Measurements from ENCODE around the gene GP5.

The GP5 gene, protein sequence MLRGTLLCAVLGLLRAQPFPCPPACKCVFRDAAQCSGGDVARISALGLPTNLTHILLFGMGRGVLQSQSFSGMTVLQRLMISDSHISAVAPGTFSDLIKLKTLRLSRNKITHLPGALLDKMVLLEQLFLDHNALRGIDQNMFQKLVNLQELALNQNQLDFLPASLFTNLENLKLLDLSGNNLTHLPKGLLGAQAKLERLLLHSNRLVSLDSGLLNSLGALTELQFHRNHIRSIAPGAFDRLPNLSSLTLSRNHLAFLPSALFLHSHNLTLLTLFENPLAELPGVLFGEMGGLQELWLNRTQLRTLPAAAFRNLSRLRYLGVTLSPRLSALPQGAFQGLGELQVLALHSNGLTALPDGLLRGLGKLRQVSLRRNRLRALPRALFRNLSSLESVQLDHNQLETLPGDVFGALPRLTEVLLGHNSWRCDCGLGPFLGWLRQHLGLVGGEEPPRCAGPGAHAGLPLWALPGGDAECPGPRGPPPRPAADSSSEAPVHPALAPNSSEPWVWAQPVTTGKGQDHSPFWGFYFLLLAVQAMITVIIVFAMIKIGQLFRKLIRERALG

DNA sequence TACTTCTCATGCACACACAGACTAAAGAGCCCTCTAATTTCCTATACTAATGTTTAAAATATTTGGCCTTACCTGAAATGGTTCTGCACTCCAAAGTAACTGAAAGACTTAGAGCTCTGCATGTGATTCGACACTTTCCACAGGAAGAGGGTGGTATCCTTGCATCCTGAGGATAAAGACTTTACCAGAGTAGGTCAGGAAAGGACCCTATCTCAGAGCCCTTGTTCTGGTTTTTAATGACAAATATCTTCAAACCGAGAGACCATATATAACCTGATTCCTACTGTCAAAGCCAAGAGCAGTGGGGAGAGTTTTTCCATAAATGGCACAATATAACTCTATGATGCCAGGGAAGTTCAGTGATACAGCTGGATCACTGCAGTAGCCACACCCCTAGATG is at the start of gene GP5:
Gene GP5 (minus strand): TSS at position 101 of the 400 bp plus-strand sequence. CDS start 984 bp downstream, outside the sequence.
- in situ Hi-C loops (cut with HindIII; ENCODE audit: low pct_ligation_motif_present, low pct_unique_long_range_greater_than_20kb, low sequenced_read_pairs): no loop called here
- no peak for DNase-seq

DNA sequence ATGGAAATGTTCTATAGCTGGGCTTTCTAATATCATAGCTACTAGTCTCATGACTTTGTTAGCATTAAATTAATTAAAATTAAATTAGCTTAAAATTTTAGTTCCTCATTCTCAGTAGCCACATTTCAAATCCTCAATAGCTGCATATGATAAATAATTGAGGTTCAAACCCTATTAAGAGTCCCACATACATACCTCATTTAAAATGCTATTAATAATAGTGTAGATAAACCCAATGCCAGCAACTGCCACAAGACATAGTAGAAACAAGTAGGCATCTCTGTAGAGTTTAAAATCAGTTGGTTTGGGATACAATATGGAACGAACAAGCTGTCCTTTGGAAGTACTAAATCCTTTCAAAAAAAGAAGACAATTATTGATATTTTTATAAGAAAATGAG is 48.6 kb upstream of the GP5 start:
- no peak for DNase-seq
- in situ Hi-C loops (cut with HindIII; ENCODE audit: low pct_ligation_motif_present, low pct_unique_long_range_greater_than_20kb, low sequenced_read_pairs): no loop called here

DNA sequence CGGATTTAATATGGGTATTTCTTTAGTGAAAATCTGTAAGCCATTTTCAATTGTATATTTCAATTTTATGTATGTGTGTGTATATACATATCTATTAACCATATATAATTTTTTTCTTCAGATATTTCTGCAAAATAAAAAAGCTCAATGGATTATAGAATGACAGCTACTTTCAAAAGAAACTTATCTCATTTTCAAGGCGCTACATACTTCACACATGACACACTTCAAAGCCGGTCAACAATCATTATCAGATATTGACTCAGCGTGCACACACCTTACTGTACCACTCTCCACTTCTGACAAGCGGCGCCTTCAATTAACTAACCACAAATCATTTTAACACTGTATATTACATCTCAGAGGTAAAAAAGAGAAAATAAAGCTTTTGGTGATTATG is 48.1 kb upstream of the GP5 start:
- DNase-seq: no peak
- in situ Hi-C loops (cut with HindIII; ENCODE audit: low pct_ligation_motif_present, low pct_unique_long_range_greater_than_20kb, low sequenced_read_pairs): no loop called here

DNA sequence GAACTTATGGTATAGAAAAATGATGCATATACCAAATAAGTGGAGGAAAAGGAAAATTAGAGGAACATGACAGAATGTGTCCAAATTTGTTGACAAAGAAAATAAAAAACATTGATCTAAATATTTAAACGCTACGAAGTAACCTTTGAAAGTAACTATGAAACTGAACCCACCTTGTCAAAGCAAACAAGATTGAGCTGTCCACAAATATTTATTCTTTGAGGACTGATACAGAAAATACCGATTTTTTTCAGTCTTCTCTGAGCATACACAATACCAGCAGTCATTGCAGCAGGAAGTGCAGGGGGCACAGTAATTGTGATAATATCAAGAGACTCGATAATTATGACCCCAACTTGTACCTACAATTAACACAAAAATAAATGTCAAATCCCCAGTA is 47.7 kb upstream of the GP5 start:
- DNase-seq: no peak

DNA sequence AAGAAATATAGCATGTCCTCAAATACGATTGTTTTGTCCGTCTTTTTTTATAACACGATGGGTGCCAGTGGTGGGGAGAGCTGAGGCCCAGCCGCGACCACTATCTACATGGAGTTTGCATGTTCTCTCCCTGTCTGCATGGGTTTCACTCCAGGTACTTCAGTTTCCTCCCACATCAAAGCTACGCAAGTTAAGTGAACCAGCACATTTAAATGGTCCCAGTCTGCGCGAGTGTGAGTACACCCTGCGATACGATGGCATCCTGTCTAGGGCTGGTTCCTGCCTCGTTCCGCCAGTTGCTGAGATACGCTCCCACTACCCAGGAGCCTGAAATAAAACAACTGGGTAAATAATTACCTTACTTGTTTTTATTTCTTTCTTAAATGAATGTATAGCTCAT is 47.1 kb upstream of the GP5 start:
- in situ Hi-C loops (cut with HindIII; ENCODE audit: low pct_ligation_motif_present, low pct_unique_long_range_greater_than_20kb, low sequenced_read_pairs): no loop called here
- DNase-seq: no peak

More for the DNA sequence above, 47.7 kb upstream of the GP5 start:
- in situ Hi-C loops (cut with HindIII; ENCODE audit: low pct_ligation_motif_present, low pct_unique_long_range_greater_than_20kb, low sequenced_read_pairs): no loop called here

DNA sequence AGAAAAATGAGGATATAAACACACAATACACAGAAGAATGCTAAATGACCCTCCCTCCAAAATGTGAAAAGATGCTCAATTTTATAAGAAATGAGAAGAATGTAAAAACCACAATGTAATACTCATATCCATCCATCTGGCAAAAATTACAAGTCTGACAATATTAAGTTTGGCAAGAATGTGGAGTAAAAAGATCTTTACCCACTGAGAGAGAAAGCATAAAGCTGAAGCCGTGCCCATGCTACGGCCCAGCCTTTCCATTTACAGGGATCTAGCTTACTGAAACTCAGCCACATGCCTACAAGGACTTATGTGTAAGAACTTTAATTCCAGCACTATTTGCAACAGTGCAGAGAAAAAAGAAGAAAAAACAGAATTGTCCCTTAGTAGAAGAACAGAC is 44.8 kb upstream of the GP5 start:
- in situ Hi-C loops (cut with HindIII; ENCODE audit: low pct_ligation_motif_present, low pct_unique_long_range_greater_than_20kb, low sequenced_read_pairs): no loop called here
- no peak for DNase-seq

DNA sequence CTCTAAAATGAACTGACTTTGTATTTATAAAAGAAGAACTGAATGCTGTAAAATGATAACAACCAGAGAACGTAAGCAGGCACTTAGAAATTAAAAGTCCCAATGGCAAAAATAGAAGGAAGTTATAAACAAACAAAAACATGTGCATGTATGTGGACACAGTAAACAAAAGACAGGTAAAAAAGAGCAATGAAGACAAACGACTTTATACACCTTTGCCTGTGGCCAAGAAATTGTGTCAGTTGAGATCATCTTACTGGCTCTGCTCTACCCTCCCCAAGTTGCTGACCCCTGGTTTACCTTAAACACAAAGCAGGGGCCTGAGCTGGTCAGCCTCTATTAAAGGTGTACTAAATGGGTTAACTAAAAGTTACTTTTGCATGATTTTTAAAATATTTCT is 41.7 kb upstream of the GP5 start:
- in situ Hi-C loops (cut with HindIII; ENCODE audit: low pct_ligation_motif_present, low pct_unique_long_range_greater_than_20kb, low sequenced_read_pairs): no loop called here
- DNase-seq: no peak

DNA sequence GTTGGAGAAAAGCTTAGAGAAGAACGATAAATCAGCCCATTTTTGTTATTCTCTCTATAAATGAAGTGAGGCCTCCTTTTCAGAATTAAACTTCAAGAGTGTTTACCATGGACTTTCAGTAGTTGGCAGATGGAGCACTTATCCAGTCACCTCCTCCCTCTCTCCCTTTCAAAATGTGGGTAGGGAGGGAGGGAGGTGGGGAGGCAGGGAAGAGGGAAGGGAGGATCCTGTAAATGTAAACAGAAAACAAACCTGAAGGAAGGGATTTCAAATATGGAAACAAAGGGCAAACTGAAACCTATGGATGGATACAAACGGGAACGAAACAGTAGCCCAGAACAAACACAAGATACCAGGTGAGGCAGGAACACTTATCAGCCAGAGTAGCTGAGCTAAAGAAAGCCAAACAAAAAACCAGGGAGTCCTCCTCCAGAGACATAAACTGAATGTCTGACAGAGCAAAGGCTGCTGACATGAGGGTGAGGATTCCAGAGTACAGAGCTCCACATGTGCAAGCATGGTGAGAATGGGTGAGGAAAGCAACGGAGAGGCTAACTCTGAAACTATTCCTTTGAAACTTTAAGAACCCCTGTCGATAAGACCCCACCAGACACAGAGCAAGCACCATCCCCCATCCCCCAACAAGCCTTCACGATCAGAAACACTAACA is 41.0 kb upstream of the GP5 start:
- DNase-seq: no peak
- in situ Hi-C loops (cut with HindIII; ENCODE audit: low pct_ligation_motif_present, low pct_unique_long_range_greater_than_20kb, low sequenced_read_pairs): no loop called here

DNA sequence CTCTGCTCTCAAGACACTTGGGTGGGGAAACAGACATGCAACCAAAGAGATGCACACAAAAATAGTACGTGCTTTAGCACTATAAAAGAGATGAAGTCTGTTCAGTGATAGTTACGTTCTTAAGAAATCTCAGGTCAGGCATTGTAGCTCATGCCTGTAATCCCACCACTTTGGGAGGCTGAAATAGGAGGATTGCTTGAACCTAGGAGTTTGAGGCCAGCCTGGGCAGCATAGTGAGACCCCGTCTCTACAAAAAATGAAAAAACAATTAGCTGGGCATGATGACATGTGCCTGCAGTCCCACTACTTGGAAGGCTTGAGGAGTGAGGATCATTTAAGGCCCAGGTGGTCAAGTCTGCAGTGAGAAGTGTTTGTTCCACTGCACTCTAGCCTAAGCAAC is 35.4 kb upstream of the GP5 start:
- in situ Hi-C loops (cut with HindIII; ENCODE audit: low pct_ligation_motif_present, low pct_unique_long_range_greater_than_20kb, low sequenced_read_pairs): no loop called here
- no peak for DNase-seq

DNA sequence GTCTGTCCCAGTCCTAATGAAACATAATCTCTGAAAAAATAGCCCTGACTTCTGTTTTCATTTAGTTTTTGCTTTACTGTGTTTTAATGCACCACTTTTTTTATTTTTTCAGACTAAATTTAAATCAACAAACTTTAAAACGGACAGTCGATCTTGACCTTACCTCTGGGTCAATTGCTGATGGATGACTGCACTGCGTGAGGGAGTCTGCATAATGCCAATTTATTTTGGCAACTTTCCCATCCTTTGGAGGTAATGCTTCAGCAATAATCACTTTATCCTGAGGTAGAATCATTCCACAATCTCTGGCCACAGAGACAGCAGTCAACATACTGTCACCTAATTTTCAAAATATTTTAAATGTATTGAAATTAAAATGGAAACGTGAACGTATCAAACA is 32.5 kb upstream of the GP5 start:
- in situ Hi-C loops (cut with HindIII; ENCODE audit: low pct_ligation_motif_present, low pct_unique_long_range_greater_than_20kb, low sequenced_read_pairs): no loop called here
- no peak for DNase-seq

DNA sequence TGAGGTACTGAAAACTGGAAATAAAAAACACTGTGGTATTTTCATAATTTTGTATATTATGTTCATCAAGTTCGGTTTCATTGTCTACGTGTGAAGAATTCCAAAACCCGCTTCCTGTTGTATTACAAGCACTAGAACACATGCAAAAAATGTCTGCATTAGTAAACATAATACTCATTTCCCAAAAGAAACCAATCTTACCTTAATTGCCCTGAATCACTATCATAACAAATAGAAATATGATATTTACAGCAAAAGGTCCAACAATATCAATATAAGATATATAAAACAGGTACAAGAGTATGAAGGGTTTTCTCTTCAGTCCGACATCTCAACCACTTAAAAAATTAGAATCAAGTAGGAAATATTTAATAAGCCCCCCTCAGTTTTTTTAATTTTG is 26.3 kb upstream of the GP5 start:
- DNase-seq: no peak
- in situ Hi-C loops (cut with HindIII; ENCODE audit: low pct_ligation_motif_present, low pct_unique_long_range_greater_than_20kb, low sequenced_read_pairs): no loop called here

DNA sequence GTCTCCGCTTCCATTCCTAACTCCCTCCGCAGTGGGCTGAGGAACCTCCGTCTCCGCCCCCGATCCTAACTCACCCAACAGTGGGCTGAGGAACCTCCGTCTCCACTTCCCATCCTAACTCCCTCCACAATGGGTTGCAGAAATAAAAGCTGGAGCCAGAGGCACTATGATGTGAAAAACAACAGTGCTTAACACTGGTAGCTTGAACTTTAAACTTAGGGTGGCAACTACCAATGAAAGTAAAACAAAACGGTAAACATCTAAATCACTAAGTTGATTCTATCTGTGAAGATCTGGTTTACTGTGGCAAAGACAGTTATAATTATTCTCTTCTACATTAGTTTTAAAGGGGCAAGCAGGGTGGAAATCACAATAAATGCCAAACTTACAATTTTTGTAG is 25.9 kb upstream of the GP5 start:
- no peak for DNase-seq
- in situ Hi-C loops (cut with HindIII; ENCODE audit: low pct_ligation_motif_present, low pct_unique_long_range_greater_than_20kb, low sequenced_read_pairs): no loop called here

DNA sequence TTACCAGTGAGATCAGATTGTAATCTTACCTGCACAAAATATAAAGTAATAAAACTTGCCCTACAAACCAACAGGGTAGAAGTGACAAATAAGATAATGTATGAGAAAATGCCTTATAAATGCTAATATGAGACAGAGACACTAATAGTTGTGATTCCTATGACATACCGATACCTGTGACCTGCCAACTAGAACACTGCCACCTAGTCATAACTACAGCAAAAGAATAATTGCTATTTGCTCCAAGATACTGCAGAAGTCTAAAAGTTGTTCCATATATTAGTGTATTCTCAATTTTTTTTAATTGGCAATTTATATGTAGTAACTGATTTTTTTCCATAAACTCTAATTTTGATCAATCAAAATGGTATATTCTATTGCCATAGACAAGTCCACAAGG is 25.3 kb upstream of the GP5 start:
- no peak for DNase-seq
- in situ Hi-C loops (cut with HindIII; ENCODE audit: low pct_ligation_motif_present, low pct_unique_long_range_greater_than_20kb, low sequenced_read_pairs): no loop called here

DNA sequence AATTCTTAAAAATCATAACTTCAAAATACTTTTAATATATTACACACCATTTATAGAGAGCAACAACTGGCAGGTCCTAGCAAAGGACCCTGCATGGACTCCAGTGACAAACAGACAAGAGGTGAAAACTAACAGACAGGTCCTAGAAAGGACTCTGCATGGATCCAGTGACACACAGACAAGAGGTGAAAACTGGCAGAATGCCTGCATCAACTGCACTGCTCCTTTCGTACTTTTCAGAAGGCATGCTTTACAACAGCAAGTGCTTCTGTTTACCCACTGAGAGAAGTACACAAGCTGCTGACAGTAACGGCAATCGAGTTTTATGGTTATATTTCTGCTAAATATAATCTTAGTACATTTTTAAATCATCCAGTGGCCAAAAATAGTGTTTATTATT is 24.3 kb upstream of the GP5 start:
- in situ Hi-C loops (cut with HindIII; ENCODE audit: low pct_ligation_motif_present, low pct_unique_long_range_greater_than_20kb, low sequenced_read_pairs): no loop called here
- DNase-seq: no peak

DNA sequence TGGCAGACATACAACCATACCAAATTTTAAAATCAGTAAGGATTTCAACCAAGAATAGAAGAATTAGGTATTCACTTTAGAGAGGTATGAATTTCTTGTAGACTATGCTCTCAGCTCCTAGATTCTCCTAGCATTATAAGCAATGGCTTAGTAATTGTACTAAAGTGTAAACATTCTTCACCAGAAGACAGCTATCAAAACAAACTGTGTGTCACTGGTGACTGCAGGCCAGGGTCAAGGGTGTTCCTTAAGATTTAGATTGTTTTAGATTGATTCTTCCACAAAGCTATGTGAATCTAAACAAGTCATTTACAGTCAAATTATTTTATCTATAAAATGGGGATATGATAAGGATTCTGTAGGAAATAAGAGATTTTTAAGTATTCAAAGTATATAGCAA is 23.1 kb upstream of the GP5 start:
- in situ Hi-C loops (cut with HindIII; ENCODE audit: low pct_ligation_motif_present, low pct_unique_long_range_greater_than_20kb, low sequenced_read_pairs): no loop called here
- no peak for DNase-seq

DNA sequence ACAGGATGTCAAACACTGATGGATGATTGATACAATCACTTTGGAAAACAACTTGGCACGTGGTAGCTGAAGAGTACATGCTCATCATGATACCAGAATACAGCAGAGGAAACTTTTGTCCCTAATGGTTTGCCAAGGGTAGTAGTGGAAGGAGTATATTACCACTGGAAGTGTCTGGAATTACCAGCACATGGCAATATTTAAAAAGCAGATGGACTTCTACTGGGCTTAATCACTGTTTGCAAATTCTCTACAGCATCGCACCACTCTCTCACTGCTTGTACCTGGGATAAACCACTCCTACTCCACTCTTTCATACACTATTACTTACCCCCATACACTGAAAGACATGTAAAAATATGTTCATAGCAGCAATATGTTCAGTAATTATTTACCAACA is 19.6 kb upstream of the GP5 start:
- in situ Hi-C loops (cut with HindIII; ENCODE audit: low pct_ligation_motif_present, low pct_unique_long_range_greater_than_20kb, low sequenced_read_pairs): no loop called here
- no peak for DNase-seq

DNA sequence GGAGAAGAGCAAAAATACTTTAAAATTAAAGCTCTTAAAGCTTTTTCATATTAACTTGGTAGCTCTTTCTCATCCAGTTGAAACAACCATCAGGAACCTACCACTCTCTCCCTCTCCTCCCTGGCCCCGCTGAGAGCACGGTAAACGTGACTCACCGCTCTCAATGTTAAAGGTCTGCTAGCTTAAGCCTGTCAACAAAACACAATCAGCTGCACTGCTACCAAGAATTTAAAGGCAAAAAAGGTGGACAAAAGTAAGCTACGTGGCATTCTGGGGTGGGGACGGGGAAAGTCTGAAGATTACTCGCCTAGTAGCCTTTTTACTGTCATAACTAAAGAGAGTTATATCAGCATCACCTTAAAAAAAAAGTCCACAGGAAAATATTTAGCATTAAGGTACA is 8.4 kb upstream of the GP5 start:
- DNase-seq: peak; percentile 42
- in situ Hi-C loops (cut with HindIII; ENCODE audit: low pct_ligation_motif_present, low pct_unique_long_range_greater_than_20kb, low sequenced_read_pairs): no loop called here

DNA sequence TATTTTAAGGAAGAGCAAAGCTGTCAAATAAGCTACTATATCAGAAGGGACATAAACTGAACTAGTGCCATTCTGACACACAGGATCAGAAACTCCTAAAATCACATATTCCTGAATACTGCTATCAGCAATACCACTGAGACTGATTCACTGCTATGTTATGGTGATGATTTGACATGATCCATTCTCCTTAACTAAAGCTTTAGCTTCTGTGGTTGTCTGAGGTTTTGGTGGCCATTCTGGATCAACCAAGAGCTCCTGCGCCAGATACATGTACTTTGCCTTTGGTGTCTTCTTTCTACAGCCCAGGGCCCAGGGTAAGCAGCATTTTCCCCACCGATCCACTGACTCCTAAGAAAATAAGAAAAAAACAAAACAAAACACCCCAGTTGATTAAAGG is 6.7 kb upstream of the GP5 start:
- no peak for DNase-seq
- in situ Hi-C loops (cut with HindIII; ENCODE audit: low pct_ligation_motif_present, low pct_unique_long_range_greater_than_20kb, low sequenced_read_pairs): no loop called here

DNA sequence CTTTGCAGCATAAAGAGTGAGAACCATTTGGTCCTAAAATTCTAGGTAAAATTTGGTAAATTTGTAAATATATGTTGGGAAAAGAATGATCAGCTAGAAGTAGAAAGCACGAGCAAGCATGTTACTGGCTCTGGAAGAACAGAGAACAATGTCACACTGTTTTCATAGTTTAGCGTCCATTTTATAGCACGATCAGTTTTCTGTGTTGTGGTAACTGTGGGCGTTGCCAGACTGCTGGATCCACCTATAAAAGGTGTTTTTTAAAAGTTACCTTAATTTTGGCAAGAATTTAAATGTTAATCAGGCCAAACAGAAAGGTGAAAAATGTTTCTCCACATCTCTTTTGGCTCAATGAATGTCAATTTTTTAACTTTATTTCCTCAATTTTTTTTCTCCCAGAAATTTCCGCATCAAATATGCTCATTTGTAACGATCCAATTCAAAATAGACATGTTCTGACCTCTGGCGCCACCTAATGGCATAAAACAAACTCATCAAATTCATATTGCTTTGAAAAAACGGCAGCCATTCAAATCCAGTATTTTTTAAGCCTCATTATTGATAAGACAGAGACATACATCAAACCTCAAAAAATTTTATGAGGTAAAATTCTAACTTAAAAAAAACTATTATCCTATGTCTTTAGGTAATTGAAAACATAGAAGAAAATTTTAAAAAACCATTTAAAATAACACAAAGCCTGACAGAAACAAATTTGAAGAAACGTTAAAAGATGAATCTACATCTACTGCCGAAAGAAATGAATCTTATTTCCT is 5.5 kb upstream of the GP5 start:
- in situ Hi-C loops (cut with HindIII; ENCODE audit: low pct_ligation_motif_present, low pct_unique_long_range_greater_than_20kb, low sequenced_read_pairs): no loop called here
- peak; percentile 64 for DNase-seq
